ENCODE data around the gene FDXR. TPM values are rescaled to one million over a fixed set of nuclear protein-coding genes. Genes with fewer than 3 reads are reported as not detected.

FDXR gene
- total and polyA plus RNA-seq, 2 of the 8 experiments (the other 6 are each of a cell fraction or from before 2014, with no cell fraction given): 24.2 to 31.4 TPM

- Histone ChIP-seq H3K27ac (ENCODE audit: low read depth, low read length) (no peak overlapping the region), H2BK15ac (ENCODE audit: low read length) (no peak overlapping the region), H4K8ac (ENCODE audit: extremely low read depth, insufficient read depth, low read length) (no peak overlapping the region), H3K4me3 (ENCODE audit: extremely low read depth in 1 of 4, insufficient read depth in 2 of 4, low read depth in 3 of 4, low read length in 4 of 4) (no peak overlapping the region), H2AK5ac (ENCODE audit: low read depth, low read length) (no peak overlapping the region), H3K27me3 (replicated peaks in 1 of 4; ENCODE audit: control insufficient read depth in 3 of 4, extremely low read depth in 1 of 4, insufficient read depth in 3 of 4, low read length in 3 of 4) (no peaks in the 10 kb centered on the region; a peak in 1 of 7 replicates), H3K9me3 (ENCODE audit: insufficient read depth in 2 of 2, low read depth in 1 of 2, low read length in 1 of 2) (no peaks in the 10 kb centered on the region), H2AFZ (ENCODE audit: low read length) (no peak overlapping the region), H3K23me2 (ENCODE audit: low read depth, low read length) (no peaks in the 10 kb centered on the region), H3K79me2 (ENCODE audit: control insufficient read depth in 1 of 2, insufficient read depth in 2 of 2, low read length in 2 of 2) (no peaks in the 10 kb centered on the region), H2BK120ac (replicated peaks; ENCODE audit: low read depth, low read length) (no peak overlapping the region), H3K4ac (replicated peaks; ENCODE audit: insufficient read length, low read depth, low read length) (no peak overlapping the region), H4K20me1 (replicated peaks in 1 of 2; ENCODE audit: control insufficient read depth in 1 of 2, insufficient read depth in 2 of 2, low read length in 2 of 2) (peaks cover 3 to 20% of the 10 kb centered on the region in 2 experiments), H3K56ac (replicated peaks; ENCODE audit: insufficient read length, low read depth, low read length) (no peak overlapping the region), H3K36me3 (ENCODE audit: control insufficient read depth in 2 of 4, insufficient read depth in 4 of 4, low read length in 3 of 4) (peaks cover 0 to 5% (median 1%) of the 10 kb centered on the region in 4 experiments; a peak in 1 of 8 replicates), H3K23ac (ENCODE audit: insufficient read length) (no peak overlapping the region), H3K9ac (replicated peaks in 1 of 4; ENCODE audit: extremely low read depth in 1 of 4, low read depth in 3 of 4, low read length in 3 of 4) (no peak overlapping the region), H4K5ac (ENCODE audit: insufficient read length, low read depth, low read length) (no peak overlapping the region), H2BK12ac (ENCODE audit: low read depth, low read length) (no peak overlapping the region), H4K91ac (replicated peaks; ENCODE audit: insufficient read length, low read length) (no peak overlapping the region), H3K79me1 (ENCODE audit: low read depth, low read length) (no peaks in the 10 kb centered on the region), H3K18ac (ENCODE audit: extremely low read depth, low read length) (no peak overlapping the region), H3K14ac (ENCODE audit: insufficient read length) (no peak overlapping the region), H3K4me2 (ENCODE audit: insufficient read depth in 1 of 2, low read depth in 2 of 2, low read length in 2 of 2) (no peak overlapping the region), H3K4me1 (replicated peaks in 1 of 4; ENCODE audit: control insufficient read depth in 3 of 4, insufficient read depth in 4 of 4, low read length in 3 of 4) (no peaks in the 10 kb centered on the region; a peak in 1 of 7 replicates), H2BK5ac (ENCODE audit: low read depth, low read length) (no peak overlapping the region), H2BK20ac (ENCODE audit: low read length) (no peak overlapping the region)
- DNase-seq (ENCODE audit: low read depth in 1 of 2, low spot score in 2 of 2): no peak
- ChIA-PET CTCF (ENCODE audit: partially characterized antibody) (interaction anchor here (81.0 to 99.6 kb wide), 2 partner anchors 11 to 14 kb away, joined by 2981 read pairs; partner anchors contain the start of genes FDXR, GRIN2C and NAT9), POLR2A (ENCODE audit: partially characterized antibody) (interaction anchor here (0.6 to 0.9 kb wide), 2 partner anchors 12 to 92 kb away, joined by 3 to 4 read pairs; no protein-coding TSS in a partner anchor)
- no peak for FAIRE-seq
- 78% methylated on average over 9 of the region's 9 CpGs; no CpG with 5 or more reads in 1 of the 2 experiments for WGBS, 2 experiments (ENCODE audit: extremely low coverage in 1 of 2, insufficient coverage in 1 of 2, insufficient read length in 1 of 2, insufficient replicate concordance in 2 of 2, low coverage in 1 of 2, low lambda C conversion rate in 2 of 2, missing lambda C conversion rate in 1 of 2)
- TF ChIP-seq GTF2F1 (IDR thresholded peaks at IDR 0.05; ENCODE audit: borderline replicate concordance, low read depth, low read length): no peak
- TF ChIP-seq CTBP2 (IDR thresholded peaks at IDR 0.05; ENCODE audit: borderline replicate concordance, insufficient read depth, insufficient read length, low read length): no peak
- TF ChIP-seq CBX8 (IDR thresholded peaks at IDR 0.05; ENCODE audit: borderline replicate concordance, low read depth, low read length): no peak
- TF ChIP-seq SP2 (IDR thresholded peaks at IDR 0.05; ENCODE audit: low read length): no peak
- TF ChIP-seq, protein P1, sequence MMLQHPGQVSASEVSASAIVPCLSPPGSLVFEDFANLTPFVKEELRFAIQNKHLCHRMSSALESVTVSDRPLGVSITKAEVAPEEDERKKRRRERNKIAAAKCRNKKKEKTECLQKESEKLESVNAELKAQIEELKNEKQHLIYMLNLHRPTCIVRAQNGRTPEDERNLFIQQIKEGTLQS (IDR thresholded peaks at IDR 0.05; ENCODE audit: insufficient read depth, low read depth, low read length): no peak
- TF ChIP-seq RBBP5 (IDR thresholded peaks at IDR 0.05; ENCODE audit: borderline replicate concordance, low read depth, low read length): no peak
- no peak for TF ChIP-seq HDAC2 (IDR thresholded peaks at IDR 0.05; ENCODE audit: borderline replicate concordance in 1 of 2, low read depth in 2 of 2, low read length in 2 of 2)
- no peak for TF ChIP-seq GABPA (IDR thresholded peaks at IDR 0.05; ENCODE audit: borderline replicate concordance, insufficient read depth, low read length)
- no peak for TF ChIP-seq RNF2 (IDR thresholded peaks at IDR 0.05; ENCODE audit: borderline replicate concordance, low read depth, low read length, missing control alignments, poor library complexity, severe bottlenecking)
- TF ChIP-seq ZNF274 (IDR thresholded peaks at IDR 0.05; ENCODE audit: borderline replicate concordance, extremely low read depth, low read length): no peak
- no peak for TF ChIP-seq TCF12 (IDR thresholded peaks at IDR 0.05; ENCODE audit: low read depth, low read length)
Measured at GRCh38 chr17:74832421-74832820, 40.4 kb downstream of the FDXR start.

Measured in H1 (cell line).